B cell (primary cell): ENCODE data around the gene ECT2.

ENCODE experiments used
- EZH2 ChIP-seq: IDR thresholded peaks from 2 replicates; pipeline ENCODE4 v1.6.1; 2012; ENCODE audit warnings: borderline replicate concordance, low read depth, mild to moderate bottlenecking, moderate library complexity, low read length; ENCODE audit not compliant: insufficient read depth, poor library complexity, severe bottlenecking
- TF ChIP-seq, protein P1 (sequence below): fragments of 200-600 bp; IDR thresholded peaks from one replicate; pipeline ENCODE4 v1.8.0; 2022; ENCODE audit warnings: antibody characterized with exemption, mild to moderate bottlenecking

DNA sequence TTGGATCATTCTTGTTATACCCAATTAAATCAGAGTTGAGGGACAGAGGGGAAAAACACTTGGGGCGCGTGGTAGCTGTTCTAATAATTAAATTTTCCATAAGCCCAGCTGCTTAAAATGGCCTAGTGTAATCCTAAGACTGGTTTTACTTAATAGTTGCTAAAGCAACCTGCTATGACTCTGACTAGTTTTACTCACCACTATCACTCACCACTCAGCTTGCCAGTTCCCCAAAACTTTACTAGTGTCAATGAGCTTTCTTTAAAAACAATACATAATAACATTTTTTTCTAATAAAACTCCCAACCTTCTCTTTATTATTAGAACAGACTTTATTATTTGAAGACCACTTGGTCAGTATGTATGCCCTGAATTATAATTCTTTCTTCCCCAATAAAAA, 49.6 kb downstream of the ECT2 start:
- TF ChIP-seq, protein P1, sequence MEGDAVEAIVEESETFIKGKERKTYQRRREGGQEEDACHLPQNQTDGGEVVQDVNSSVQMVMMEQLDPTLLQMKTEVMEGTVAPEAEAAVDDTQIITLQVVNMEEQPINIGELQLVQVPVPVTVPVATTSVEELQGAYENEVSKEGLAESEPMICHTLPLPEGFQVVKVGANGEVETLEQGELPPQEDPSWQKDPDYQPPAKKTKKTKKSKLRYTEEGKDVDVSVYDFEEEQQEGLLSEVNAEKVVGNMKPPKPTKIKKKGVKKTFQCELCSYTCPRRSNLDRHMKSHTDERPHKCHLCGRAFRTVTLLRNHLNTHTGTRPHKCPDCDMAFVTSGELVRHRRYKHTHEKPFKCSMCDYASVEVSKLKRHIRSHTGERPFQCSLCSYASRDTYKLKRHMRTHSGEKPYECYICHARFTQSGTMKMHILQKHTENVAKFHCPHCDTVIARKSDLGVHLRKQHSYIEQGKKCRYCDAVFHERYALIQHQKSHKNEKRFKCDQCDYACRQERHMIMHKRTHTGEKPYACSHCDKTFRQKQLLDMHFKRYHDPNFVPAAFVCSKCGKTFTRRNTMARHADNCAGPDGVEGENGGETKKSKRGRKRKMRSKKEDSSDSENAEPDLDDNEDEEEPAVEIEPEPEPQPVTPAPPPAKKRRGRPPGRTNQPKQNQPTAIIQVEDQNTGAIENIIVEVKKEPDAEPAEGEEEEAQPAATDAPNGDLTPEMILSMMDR = no peak
- no peak for TF ChIP-seq EZH2
